Measurements from ENCODE around the gene TEAD2.
"Not testable (repeated sequence)": the region's sequence is repeated elsewhere in the genome, so short reads cannot be mapped to it uniquely, and the experiment has no call there.

Gene TEAD2

GRCh38 chr19:49378512-49378911 is 16.3 kb upstream of the TEAD2 start:
- H3K36me3 ChIP-seq (ENCODE audit: insufficient read depth, low read length) = no peaks in the 10 kb centered on the region
- H3K79me2 ChIP-seq (ENCODE audit: insufficient read depth, low read length) = no peaks in the 10 kb centered on the region
- no peaks in the 10 kb centered on the region for H3K4me1 ChIP-seq (ENCODE audit: insufficient read depth, low read length, poor library complexity, severe bottlenecking)
- no peaks in the 10 kb centered on the region for H4K20me1 ChIP-seq (ENCODE audit: insufficient read depth, low read length, poor library complexity, severe bottlenecking)
- no peaks in the 10 kb centered on the region for H3K9me2 ChIP-seq (replicated peaks; ENCODE audit: low read depth, low read length)
- H3F3A ChIP-seq (ENCODE audit: low read depth) = no peaks in the 10 kb centered on the region
- H3K9me3 ChIP-seq (ENCODE audit: insufficient read depth, low read depth, low read length) = 0 out of 2 replicates have a peak, but pooled peaks cover 4% of the 10 kb centered on the region
- no peak overlapping the region for H3K9ac ChIP-seq (ENCODE audit: low read depth, low read length, poor library complexity, severe bottlenecking)
- H3K4me2 ChIP-seq (ENCODE audit: low read depth, low read length, poor library complexity, severe bottlenecking) = no peak overlapping the region
- H3K4me3 ChIP-seq (ENCODE audit: low read length, poor library complexity, severe bottlenecking) = no peak overlapping the region
- no peaks in the 10 kb centered on the region for H3K27me3 ChIP-seq (ENCODE audit: insufficient read depth, low read length, poor library complexity, severe bottlenecking)
- TF ChIP-seq CTCF (conservative IDR thresholded peaks at IDR 0.05; ENCODE audit: low read length) (no peak), EZH2phosphoT487 (IDR thresholded peaks at IDR 0.05; ENCODE audit: borderline replicate concordance) (no peak)
- H2AFZ ChIP-seq (ENCODE audit: low read length) = no peak overlapping the region; the same call in 1 of the 2 replicates

GRCh38 chr19:49374665-49375434 is 12.6 kb upstream of the TEAD2 start:
- Histone ChIP-seq H3K79me2 (ENCODE audit: insufficient read depth, low read length) (no peaks in the 10 kb centered on the region), H3K9me2 (replicated peaks; ENCODE audit: low read depth, low read length) (no peaks in the 10 kb centered on the region), H3K4me2 (ENCODE audit: low read depth, low read length, poor library complexity, severe bottlenecking) (no peak overlapping the region), H3F3A (ENCODE audit: low read depth) (no peaks in the 10 kb centered on the region), H3K9ac (ENCODE audit: low read depth, low read length, poor library complexity, severe bottlenecking) (no peak overlapping the region), H2AFZ (ENCODE audit: low read length) (no peak overlapping the region), H3K9me3 (ENCODE audit: insufficient read depth, low read depth, low read length) (no peaks in the 10 kb centered on the region), H3K36me3 (ENCODE audit: insufficient read depth, low read length) (no peaks in the 10 kb centered on the region), H3K4me1 (ENCODE audit: insufficient read depth, low read length, poor library complexity, severe bottlenecking) (no peaks in the 10 kb centered on the region), H4K20me1 (ENCODE audit: insufficient read depth, low read length, poor library complexity, severe bottlenecking) (no peaks in the 10 kb centered on the region), H3K4me3 (ENCODE audit: low read length, poor library complexity, severe bottlenecking) (no peak overlapping the region), H3K27me3 (ENCODE audit: insufficient read depth, low read length, poor library complexity, severe bottlenecking) (no peaks in the 10 kb centered on the region)
- TF ChIP-seq CTCF (conservative IDR thresholded peaks at IDR 0.05; ENCODE audit: low read length) (no peak), EZH2phosphoT487 (IDR thresholded peaks at IDR 0.05; ENCODE audit: borderline replicate concordance) (no peak)

DNA sequence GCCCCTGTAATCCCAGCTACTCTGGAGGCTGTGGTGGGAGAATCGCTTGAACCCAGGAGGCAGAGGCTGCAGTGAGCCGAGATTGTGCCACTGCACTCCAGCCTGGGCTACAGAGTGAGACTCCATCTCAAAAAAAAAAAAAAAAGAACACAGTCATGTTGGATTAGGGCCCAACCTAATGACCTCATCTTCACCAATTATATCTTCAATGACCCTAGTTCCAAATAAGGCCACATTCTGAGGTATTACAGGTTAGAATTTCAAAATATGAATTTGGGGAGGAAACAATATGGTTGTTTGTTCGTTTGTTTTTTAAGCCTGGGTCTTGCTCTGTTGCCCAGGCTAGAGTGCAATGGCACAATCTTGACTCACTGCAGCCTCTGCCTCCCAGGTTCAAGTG is 11.0 kb upstream of the TEAD2 start:
- H3K9me3 ChIP-seq (ENCODE audit: insufficient read depth, low read depth, low read length); H3K4me1 ChIP-seq (ENCODE audit: insufficient read depth, low read length, poor library complexity, severe bottlenecking); H3F3A ChIP-seq (ENCODE audit: low read depth); H3K9me2 ChIP-seq (replicated peaks; ENCODE audit: low read depth, low read length); H4K20me1 ChIP-seq (ENCODE audit: insufficient read depth, low read length, poor library complexity, severe bottlenecking); H2AFZ ChIP-seq (ENCODE audit: low read length); H3K27me3 ChIP-seq (ENCODE audit: insufficient read depth, low read length, poor library complexity, severe bottlenecking); H3K36me3 ChIP-seq (ENCODE audit: insufficient read depth, low read length); H3K4me2 ChIP-seq (ENCODE audit: low read depth, low read length, poor library complexity, severe bottlenecking); H3K79me2 ChIP-seq (ENCODE audit: insufficient read depth, low read length); H3K4me3 ChIP-seq (ENCODE audit: low read length, poor library complexity, severe bottlenecking); H3K9ac ChIP-seq (ENCODE audit: low read depth, low read length, poor library complexity, severe bottlenecking): not testable (repeated sequence)

GRCh38 chr19:49371184-49371583 is 9.0 kb upstream of the TEAD2 start:
- no peaks in the 10 kb centered on the region for H3K36me3 ChIP-seq (ENCODE audit: insufficient read depth, low read length)
- no peaks in the 10 kb centered on the region for H3F3A ChIP-seq (ENCODE audit: low read depth)
- peaks cover 3% of the 10 kb centered on the region; the same call in 1 of the 2 replicates for H3K9me3 ChIP-seq (ENCODE audit: insufficient read depth, low read depth, low read length)
- H3K9me2 ChIP-seq (replicated peaks; ENCODE audit: low read depth, low read length) = no peaks in the 10 kb centered on the region
- H3K4me2 ChIP-seq (ENCODE audit: low read depth, low read length, poor library complexity, severe bottlenecking) = no peak overlapping the region
- H3K79me2 ChIP-seq (ENCODE audit: insufficient read depth, low read length) = no peaks in the 10 kb centered on the region
- no peaks in the 10 kb centered on the region for H4K20me1 ChIP-seq (ENCODE audit: insufficient read depth, low read length, poor library complexity, severe bottlenecking)
- H3K27me3 ChIP-seq (ENCODE audit: insufficient read depth, low read length, poor library complexity, severe bottlenecking) = no peaks in the 10 kb centered on the region
- H3K4me1 ChIP-seq (ENCODE audit: insufficient read depth, low read length, poor library complexity, severe bottlenecking) = no peaks in the 10 kb centered on the region
- H3K4me3 ChIP-seq (ENCODE audit: low read length, poor library complexity, severe bottlenecking) = no peak overlapping the region
- no peak overlapping the region for H2AFZ ChIP-seq (ENCODE audit: low read length)
- no peak for TF ChIP-seq CTCF (conservative IDR thresholded peaks at IDR 0.05; ENCODE audit: low read length)
- no peak for TF ChIP-seq EZH2phosphoT487 (IDR thresholded peaks at IDR 0.05; ENCODE audit: borderline replicate concordance)
- H3K9ac ChIP-seq (ENCODE audit: low read depth, low read length, poor library complexity, severe bottlenecking) = no peak overlapping the region
